Activated CD8-positive, alpha-beta memory T cell treated with anti-CD3 and anti-CD28 coated beads, Interleukin-2, amount 50 U/mL, for 24 hours (primary cell): Measurements from ENCODE around the gene TRAF2.

Experiments
- DNase-seq: peaks from one replicate; pipeline ENCODE4 v3.0.0-alpha.2; 2020; ENCODE audit errors: extremely low read depth

The TRAF2 gene

DNA sequence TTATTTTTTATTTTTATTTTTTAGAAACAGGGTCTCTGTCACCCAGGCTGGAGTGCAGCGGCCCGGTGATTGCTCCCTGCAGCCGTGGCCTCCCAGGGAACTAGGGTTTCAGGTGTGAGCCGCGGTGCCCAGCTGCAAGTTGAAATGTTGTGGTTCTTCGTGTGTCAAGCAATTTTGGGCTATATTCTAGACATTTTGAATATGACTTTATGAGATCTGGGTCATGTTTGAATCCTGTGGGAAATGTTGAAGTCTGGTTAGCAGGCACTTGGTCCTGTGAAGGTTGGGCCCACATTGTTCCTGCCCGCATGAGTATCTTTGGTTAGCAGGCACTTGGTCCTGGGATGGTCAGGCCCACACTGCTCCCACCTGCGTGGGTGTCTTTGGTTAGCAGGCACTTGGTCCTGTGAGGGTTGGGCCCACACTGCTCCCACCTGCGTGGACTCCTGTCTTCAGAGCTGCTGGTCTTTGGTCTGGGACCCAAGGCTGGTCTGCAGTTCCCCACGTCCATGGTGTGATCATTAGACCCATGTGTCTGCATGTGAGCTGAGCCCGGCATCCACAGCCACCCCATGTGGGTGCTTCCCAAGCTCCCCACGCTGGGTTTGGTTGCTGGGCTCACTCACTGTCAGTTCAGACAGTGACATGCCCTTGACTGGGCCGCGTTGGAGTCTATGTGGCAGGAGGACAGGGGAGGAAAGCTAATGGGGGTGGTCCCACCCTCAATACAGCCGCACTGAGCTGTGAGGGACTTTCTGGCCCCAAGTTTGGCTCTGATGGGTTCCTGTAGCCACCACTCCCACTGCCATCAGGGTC, 51.1 kb downstream of the TRAF2 start:
- no peak for DNase-seq

DNA sequence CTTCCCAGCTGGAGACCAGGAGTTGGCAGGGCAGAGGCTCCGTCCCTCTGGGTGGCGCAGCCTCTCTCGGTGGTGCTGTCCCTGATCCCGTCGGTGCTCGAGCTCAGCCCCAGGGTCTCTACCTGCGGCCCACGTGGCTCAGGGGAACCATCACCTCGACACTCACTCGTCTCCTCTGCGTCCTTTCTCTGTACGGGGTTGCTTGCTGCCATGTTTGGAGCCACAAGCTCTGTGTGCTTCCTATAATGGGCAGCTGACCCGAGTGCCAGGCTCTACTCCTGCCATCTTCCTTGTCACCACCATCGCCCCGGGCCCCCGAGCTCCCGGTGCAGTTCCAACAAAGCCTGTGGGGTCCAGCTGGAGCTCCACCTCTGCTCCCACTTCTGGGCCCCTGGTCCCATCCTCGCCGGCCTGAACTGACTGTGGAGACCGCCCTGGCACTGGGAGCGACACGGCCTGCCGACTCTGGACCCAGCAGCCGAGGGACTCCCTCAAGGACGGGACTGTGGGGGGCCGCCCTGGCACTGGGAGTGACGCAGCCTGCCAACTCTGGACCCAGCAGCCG, 53.2 kb downstream of the TRAF2 start:
- DNase-seq: no peak

DNA sequence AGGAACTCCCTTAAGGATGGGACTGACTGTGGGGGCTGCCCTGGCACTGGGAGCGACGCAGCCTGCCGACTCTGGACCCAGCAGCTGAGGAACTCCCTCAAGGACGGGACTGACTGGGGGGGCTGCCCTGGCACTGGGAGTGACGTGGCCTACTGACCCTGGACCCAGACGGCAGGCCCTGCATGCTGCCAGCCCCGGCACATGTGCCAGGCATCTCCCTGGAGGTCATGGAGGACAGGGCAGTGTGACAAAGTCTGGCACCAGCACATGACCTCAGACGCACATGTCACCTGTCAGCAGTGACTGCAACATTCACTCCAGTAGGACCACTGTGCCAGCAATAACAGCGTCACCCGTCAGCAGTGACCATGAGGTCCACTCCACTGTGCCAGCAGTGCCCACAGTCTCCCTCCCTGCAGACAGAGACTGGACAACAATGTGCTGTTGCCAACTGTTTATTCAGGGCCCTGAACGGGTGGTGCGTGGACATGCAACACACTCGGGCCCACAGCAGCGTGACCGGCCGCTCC, 53.7 kb downstream of the TRAF2 start:
- no peak for DNase-seq

DNA sequence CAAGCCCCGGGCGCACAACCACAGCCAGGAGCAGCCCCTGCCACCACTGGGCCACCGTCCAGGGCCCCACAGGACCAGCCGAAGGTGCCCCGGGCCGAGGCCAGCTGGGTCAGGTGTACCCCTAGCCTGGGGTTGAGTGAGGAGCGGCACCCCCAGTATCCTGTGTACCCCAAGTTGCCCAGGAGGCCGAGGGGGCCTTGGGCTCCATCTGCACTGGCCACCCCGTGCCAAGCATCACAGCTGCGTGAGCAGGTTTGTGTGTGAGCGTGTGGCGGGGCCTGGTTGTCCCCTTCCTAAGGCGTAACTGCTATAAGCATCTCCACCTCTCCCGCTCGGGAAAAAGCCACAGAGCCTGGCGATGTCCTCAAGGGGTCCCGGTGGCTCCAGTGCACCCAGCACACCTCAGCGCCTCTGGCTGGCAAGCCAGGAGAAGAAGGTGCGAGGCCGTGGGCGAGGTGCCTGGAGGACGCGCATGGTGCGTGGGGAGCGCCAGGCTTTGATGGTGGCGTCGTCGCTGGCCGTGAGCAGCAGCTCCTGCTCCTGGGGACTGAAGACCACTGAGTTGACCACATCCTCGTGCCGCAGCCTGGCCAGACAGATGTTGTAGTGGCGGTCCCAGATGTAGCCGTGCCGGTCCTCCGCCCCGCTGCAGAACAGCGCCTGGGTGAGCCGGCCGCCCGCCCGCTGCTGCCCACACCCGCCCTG, 54.4 kb downstream of the TRAF2 start:
- no peak for DNase-seq

DNA sequence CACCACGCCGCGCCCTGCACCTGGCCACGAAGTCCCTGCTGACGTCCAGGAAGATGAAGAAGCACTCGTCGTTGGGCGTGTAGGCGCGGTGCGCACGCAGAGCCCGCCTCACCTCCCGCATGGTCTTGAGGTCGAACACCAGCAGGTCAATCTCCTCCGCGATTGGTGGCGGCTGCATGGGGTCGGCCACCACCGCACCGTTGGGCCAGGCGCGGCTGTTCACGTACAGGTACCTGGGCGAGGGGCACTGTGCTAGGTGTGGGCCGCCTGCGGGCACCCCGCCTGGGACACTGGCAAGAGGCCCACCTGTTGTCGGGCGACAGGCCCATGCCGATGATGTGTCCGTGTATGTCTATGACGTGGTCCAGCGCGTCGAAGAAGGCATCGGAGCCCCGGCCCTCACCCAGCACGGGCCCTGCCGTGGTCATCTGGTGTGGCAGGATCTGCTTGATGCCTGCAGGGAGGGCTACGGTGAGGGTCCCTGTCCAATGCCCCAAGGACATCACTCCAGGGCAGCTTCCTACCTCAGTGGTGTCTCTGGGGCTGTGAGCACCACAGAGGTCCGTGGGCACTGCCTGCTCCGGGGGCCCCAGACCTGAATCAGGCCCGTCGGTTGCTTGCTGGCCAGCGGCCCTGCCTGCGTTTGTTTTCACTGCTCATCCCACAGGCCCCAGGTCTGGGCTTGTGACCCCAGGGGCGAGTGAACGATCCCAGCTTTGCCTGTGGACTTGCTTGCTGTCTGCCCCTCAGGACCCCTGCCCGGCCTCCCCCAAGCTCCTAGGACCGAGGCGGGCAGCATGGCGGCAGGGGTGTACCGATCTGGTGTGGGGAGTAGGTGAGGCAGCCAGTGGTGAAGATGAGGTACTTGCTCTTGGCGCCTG, 55.2 kb downstream of the TRAF2 start:
- DNase-seq: no peak

DNA sequence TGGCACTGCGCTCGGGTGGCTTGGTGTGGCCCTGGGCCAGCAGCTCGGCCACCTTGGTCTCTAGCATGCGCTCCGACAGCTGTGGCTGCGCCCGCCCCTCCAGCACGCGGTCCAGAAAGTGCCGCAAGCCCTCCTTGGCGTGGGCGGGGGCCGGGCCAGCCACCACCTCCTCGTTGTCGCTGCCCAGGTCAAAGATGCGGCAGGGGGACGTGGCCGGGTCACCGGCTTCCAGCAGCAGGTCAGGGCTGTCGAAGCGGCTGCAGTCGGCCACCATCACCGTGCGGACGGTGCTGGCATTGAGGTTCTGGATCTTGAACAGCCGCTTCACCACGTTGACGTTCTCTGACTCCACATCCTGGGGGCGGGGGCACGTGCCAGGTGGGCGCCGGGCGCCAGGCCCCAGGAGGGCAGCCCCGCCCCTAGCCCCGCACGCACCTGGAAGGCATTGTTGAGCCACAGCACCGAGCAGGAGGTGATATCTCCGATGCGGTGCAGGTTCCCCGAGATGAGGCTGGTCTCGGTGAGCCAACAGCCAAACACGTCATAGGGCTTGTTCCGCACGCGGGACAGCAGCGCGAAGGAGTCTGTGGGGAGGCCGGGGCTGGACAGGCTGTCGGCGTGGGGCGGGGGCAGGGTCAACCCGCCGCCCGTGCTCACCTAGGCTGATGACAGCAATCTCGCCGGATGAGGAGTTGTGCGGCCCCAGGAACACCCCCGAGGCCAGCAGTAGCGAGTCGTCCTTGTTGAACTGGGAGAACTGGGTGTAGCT, 56.0 kb downstream of the TRAF2 start:
- DNase-seq: no peak

DNA sequence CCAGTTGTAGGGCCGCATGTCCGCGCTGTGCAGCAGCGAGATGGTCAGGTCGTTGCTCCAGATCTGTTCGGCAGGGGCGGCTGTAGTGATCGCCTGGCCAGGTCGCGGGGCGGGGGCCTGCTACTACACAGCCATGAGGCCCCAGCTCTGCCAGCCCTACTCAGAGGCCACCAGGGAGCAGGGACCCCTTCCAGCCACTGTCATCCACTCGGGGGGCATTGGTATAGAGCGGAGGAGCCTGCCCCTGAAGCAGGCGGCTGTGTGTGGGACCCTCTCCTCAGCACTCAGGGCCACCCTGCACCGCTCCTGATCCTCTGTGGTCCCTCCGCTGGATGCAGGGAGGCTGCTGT, 56.5 kb downstream of the TRAF2 start:
- no peak for DNase-seq

DNA sequence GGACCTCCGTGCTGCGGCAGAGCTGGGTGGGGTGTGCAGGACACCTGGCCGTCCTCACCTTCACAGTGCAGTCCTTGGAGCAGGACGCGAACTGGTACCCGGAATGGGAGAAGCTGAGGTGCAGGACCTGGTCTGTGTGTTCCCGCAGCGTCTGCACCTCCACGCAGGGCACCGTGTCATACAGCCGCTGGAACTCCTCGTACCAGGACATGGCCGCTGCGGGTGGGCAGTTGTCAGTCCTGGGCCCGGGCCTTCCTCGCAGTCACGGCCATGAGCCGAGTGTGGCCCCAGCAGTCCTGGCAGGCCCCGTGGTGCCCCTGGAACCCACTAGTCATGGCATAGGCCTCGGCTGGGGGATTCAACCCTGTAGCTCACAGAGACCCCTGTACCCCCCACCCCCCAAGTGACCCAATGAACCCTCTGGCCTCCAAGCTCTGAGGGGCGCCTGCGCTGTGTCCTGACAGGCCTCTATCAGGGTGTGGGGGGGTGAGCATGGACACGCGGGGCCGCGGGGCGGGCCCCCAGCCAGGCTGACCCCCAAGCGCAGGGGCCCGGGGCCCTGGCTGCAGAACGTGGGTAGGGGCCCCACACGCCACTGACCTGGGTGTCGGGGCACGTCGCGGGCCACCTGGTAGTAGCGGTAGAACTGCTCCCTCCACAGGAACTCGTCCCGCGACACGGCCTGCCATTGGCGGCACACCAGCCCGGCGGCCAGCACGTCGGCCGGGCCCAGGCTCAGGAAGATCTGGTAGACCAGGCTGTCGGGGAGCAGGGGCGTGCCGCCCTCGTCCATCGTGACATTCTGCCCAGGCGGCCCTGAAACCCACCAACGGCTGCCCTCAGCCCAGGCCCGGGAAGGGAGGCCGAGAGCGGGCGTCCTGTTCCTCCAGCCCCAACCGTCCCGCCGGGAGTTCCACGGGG, 57.2 kb downstream of the TRAF2 start:
- DNase-seq: no peak

DNA sequence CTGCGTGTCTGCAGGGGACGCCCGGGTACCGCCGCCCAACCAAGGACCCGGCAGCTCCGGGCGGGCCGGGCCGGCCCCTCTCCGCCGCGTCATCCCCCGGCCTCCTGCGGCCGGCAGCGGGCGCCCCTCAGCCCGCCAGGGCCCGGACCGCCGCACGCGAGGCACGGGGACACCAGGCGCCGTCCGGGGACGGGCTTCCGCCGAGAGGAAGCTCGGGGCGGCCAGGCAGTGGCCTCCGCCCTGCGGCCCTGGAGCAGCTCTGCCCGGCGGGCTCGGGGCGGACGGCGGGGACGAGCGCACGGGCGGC, 57.8 kb downstream of the TRAF2 start:
- no peak for DNase-seq

DNA sequence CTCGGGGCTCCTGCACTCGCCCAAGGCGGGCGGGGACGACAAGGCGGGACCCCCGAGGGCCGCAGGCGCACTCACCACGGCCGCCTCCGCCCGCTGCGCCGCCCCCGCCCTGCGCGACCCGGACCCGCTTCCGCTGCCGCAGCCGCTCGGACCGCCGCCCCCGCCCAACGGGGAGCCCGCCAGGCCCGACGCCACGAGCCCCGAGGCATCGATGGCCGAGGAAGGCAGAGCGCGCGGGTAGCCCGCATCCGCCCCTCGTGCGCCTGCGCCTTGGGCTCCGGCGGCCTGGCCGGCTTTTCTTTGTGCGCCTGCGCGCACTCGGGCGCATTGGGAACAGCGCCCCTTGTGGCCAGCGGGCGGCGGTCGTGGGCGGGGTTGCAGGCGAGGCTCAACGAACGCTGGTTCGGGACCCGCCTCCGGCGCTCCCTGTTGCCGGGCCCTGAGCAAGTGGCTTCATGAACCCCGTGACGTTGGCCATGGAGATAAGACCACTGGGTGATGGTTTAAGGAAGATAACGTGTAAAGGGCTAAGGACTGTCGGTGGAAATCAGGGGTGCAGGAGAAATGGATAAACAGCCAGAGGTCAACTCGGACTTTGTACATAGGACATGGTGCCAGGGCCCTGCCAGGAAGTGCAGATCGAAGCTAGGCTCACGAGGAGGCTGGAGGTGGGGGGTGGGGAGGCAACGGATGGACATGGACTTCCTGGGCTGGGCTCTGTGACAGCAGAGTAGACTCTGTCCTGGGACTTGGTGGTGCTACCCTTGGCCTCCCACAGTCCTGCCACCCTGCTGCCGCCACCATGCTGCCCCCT, 58.4 kb downstream of the TRAF2 start, which contains the start of the genes C8G and FBXW5:
Gene C8G (plus strand): TSS at position 725 of the 814 bp plus-strand sequence. CDS start 78 bp downstream, at position 803.
Gene FBXW5 (minus strand): TSS at position 220 of the 814 bp plus-strand sequence. CDS start 655 bp downstream, outside the sequence.
- peak; percentile 72 for DNase-seq

DNA sequence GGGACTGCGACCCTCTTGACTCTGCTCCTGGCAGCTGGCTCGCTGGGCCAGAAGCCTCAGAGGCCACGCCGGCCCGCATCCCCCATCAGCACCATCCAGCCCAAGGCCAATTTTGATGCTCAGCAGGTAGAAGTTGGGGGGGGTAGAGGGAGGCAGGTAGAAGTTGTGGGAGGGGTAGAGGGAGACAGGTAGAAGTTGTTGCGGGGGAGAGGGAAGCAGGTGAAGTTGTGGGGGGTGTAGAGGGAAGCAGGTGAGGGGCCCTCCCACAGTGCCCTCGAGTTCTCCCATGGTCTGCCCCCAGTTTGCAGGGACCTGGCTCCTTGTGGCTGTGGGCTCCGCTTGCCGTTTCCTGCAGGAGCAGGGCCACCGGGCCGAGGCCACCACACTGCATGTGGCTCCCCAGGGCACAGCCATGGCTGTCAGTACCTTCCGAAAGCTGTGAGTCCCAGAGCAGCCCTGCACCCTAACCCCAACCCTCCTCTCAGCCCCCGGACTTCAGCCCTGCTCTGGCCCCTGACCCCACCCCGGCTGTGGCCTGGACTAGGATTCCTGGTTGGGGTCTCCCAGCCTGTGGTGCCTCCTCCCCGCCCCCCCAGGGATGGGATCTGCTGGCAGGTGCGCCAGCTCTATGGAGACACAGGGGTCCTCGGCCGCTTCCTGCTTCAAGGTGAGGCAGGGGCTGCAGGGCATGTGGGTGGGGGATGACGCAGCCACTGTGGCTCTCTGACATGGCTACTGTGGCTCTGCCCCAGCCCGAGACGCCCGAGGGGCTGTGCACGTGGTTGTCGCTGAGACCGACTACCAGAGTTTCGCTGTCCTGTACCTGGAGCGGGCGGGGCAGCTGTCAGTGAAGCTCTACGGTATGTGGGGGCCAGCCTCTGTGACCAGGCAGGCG, 59.3 kb downstream of the TRAF2 start:
- DNase-seq: no peak

DNA sequence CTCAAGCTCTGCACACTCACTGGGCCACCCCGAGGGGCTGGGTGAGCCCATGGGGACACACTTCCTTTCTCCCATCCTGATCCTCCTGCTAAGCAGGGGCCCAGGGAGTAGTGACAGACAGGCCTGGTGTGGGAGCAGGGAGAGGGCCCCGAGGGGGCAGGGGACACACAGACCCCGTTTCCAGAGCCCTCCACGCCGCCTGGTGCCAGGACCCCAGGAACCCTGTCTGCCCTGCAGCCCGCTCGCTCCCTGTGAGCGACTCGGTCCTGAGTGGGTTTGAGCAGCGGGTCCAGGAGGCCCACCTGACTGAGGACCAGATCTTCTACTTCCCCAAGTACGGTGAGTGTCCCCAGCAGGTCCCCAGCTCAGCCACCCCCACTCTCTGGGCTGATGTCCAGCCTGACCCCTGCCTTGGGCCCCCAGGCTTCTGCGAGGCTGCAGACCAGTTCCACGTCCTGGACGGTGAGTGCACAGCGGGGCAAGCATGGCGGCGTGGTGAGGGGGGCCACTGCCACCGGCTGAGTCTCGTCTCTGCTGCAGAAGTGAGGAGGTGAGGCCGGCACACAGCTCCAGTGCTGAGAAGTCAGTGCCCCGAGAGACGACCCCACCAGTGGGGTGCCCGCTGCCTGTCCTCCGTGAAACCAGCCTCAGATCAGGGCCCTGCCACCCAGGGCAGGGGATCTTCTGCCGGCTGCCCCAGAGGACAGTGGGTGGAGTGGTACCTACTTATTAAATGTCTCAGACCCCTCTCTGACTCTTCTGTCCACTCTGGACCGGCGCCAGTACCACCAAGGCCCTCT, 60.1 kb downstream of the TRAF2 start:
- no peak for DNase-seq

DNA sequence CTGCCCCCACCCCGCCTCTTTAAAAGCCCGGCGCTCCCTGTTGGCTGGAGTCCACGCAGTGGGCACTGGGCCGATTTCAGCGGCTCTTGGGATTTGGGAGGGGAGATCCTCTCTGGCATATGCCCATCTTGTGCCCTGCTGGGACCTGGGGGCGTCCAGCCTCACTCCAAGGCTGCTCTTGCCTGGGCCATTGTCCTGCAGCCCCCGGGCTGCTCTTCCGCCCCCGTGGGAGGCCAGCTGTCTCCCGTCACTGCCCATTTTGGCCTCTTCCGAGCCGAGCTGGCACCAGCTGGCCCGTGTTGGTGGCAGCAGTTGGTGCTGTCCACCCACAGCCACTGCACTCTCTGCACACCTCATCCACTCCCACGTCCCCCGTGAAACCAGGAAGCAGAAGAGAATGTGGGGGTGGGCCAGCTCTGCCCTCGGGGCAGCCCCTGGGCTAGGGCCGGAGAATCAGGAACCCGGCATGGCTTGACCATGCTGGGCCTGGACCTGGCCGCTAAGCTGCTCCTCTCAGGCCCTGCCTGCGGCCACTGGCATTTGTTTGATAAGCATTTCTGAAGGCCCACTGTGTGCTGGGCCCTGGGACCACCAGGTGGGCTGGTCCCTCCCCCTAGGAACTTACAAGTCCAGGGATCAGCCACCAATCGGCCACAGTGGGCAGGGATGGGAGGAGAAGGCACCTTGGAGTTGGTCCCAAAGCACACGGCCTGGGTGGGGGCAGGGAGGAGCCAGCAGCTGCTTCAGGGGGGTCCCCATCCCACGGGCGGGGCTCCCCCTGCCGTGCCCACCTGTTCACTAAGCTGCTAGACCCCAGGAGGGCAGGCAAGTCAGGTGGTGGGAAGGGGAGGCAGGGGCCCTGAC, 60.9 kb downstream of the TRAF2 start:
- DNase-seq: no peak

DNA sequence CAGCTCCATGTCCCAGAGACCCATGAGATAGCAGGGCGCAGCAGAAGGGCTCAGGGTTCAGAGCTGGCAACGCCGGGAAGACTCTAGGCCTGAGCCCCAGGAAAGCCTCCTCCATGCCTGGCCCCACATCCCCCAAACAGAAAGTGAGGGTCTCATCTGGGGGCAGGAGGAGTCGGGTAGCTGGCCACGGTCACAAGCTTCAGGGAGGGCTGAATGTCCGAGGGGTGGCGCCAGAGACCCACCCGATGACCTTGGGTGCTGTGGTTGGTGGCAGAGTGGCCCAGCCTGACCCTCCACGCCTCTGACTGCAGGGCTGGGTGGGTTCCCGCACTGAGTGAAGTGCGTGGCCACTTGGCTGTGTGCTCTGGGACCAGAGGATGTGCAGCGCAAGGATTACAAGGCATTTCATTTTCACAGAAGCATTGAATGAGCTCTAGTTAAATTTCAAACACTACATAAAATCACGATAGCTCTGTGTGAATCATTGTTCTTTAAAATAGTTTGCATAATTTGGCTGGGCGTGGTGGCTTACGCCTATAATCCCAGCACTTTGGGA, 61.7 kb downstream of the TRAF2 start:
- no peak for DNase-seq

DNA sequence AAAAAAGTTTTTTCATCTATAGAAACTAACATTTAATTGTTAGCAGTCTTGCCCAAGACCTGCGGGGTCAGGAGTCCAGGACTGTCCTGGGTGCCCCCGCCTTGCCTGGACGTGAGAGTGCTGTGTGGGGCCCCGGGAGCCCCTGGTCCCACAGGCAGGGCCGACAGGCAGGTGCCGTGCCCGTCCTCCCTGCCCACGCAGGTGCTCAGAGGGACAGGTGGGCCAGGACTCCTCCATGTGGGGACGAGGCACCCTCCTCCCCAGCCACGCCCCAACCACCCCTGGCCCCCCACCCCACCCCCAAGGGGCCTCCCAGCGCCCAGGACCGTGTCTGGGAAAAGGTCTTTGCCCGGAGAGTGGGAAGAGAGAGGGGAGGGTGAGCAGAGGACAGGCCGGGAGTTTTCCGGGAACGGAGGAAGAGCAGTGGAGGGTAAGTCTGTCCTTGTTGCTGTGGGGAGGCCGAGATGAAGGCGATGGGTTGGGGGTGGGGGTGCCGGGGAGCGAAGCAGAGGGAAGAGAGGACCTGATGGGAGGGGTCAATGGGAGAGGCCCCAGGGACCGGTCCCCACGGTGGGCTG, 63.0 kb downstream of the TRAF2 start:
- no peak for DNase-seq
